Limb (tissue), 2 donors: ENCODE results near the gene ZNF30.
"Not testable (repeated sequence)": the region's sequence is repeated elsewhere in the genome, so short reads cannot be mapped to it uniquely, and the experiment has no call there.

Experiments
- DNase-seq, 2 donors: peaks; one replicate each; pipeline ENCODE4 v3.0.0-alpha.2; 2016; ENCODE audit errors: extremely low spot score in 2 of 2

The ZNF30 gene

GRCh38 chr19:34960103-34960805, 33.6 kb downstream of the ZNF30 start:
- DNase-seq, result no peak

DNA sequence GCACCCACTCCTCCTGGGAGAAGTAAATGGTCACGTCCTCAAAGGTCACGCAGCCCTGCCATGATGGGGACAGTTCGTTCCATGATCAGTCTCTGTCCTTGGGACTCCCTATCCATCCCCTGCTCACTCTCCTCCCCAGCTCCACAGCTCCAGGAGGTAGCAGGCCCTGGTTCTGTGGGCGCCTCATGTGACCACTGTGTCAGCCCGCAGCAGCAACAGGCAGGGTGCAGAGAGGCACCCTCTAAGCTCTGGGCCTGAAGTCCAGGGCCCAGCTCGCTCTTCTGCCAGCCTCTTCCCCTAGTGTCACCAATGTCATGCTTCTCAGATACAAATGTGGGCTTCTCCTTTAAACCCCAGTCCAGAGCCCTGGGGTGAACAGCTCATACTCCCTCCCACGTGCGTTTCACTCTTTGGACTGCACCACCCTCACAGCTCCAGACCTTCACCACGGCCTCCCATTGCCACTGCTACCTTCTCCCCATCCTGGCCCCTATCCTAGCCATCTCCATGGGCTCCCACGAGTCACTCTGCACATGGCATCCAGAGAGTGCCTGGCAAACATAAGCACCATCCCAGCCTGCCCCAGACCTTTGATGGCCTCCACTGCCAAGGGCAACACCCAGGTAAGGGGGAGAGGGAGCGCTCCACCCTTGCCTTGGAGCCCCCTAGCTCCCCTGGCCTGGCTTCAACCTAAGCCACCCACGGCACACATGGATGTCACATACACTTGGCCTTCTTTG, 34.4 kb downstream of the ZNF30 start:
- no peak for DNase-seq

- DNase-seq, result no peak
Observed at GRCh38 chr19:34961775-34962686, 35.3 kb downstream of the ZNF30 start.

GRCh38 chr19:34962687-34963572, 36.2 kb downstream of the ZNF30 start:
- peak in 1 of 2 donors; percentile 32 for DNase-seq

DNA sequence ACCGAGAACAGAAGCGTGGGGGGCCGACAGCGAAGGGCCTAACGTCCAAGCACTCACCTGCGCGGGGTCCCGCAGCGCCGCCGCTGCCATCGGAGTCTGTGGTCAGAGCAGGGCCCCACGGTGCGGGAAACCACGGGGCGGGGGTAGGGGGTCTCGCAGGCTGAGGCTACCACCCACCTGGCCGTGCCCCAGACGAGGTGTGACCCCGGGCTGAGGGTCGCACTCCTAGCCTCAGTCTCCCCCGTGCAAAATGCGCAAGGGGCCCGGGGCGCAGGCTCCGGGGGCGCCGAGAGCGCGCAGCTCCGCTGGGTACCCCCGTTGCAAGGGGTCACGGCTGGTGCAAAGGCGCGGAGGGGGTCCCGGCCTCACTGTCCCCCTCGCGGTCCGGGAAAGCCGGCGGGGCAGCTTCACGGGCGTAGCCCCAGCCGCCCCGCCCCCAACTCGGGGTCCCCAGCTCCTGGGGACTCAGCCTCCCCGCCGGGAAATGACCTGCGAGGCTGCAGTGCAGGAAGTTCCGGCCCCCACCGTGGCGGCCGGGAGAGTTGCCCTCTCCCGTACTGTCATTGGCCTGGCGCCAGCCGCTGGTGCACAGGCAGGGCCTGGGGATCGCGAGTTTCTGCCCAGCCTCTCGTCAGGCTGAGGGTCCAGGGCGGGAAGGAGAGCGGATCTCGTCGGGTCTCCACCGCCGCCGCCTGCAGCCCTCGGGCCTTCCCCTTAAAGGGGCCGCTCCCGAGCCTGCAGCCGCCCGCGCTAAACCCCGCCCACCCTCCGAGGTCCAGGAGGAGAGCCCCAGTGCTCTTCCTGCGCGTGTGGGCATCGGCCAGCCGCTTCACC, 37.1 kb downstream of the ZNF30 start, which contains the start of gene ZNF792:
TSS of gene ZNF792 (minus strand) at position 657 of the 834 bp plus-strand sequence. CDS start at position 90, 567 bp downstream.
- DNase-seq, result peak; percentile 58 to 76

GRCh38 chr19:34964598-34964997, 37.9 kb downstream of the ZNF30 start:
- DNase-seq, result no peak

DNA sequence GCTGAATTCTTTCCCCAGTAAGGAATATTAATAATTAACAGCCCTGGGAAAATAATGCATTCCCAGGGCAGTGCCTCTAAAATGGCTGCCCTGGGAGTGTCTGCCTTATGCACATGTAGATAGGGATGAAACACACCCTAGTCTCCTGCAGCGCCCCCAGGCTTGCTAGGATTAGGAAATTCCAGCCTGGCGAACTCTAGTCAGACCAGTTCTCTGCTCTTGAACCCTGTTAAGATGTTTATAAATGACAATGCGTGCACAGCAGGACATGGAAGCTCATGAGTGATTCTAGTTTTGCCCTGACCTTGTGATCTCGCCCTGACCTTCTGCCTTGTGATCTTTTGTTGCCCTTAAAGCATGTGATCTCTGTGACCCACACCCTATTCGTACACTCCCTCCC, 38.8 kb downstream of the ZNF30 start:
- DNase-seq, result not testable (repeated sequence)

DNA sequence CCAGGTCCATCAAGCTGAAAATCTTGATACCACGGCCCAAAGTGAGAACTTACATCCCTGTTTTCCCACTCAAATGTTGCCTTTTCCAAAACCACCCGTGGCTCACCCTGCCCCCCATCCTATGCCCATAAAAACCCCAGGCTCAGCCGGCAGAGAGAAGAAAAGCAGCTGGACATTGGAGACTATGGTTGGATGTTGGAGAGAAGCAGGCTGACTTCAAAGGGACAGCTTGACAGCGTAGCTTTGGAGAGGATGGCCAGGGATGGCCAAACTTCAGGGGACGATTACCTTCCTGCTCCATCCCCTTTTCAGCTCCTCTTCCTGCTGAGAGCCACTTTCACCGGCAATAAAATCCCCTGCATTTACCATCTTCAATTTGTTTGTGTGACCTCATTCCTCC, 40.8 kb downstream of the ZNF30 start:
- no peak for DNase-seq

- DNase-seq, result no peak
Observed at GRCh38 chr19:34969721-34970120, 43.0 kb downstream of the ZNF30 start.

GRCh38 chr19:34970185-34970780, 43.6 kb downstream of the ZNF30 start:
- DNase-seq, result not testable (repeated sequence)

DNA sequence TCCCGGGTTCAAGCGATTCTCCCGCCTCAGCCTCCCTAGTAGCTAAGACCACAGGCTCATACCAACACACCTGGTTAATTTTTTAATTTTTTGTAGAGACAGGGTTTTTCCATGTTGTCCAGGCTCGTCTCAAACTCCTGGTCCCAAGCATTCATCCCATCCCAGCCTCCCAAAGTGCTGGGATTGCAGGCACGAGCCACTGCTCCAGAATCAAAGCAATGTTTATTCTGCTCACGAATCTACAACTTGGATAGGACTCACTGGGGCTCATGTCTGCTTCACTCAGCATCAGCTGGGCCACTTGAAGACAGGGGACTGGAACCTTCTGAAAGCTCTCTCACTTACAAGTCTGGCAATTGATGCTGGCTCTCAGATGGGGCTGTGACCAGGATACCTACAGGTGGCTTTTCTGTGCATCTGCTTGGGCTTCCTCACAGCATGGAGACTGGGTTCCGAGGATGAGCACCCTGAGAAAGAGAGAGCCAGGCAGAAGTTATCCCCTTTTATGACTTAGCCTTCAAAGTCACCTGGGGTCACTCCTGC, 45.5 kb downstream of the ZNF30 start:
- no peak for DNase-seq

DNA sequence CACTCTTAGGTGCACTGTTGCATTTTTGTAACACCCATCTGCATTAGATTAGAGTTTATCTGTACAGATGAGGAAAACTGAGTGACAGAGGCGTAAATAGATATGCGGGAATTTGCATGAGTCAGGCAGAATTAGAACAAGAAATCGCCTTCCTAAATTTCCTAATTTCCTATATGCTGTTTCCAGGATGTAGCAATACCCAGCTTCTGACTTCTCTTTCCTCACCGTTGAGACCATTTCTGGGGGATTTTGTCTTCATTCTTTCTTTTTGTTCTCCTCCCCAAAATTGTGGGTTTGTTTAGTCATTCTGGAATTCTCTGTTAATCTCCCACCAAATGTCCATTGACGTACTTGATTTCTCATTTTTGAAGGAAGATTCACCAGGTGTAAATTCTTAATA, 47.9 kb downstream of the ZNF30 start:
- no peak for DNase-seq

- no peak for DNase-seq
Observed at GRCh38 chr19:34975056-34975455, 48.4 kb downstream of the ZNF30 start.

DNA sequence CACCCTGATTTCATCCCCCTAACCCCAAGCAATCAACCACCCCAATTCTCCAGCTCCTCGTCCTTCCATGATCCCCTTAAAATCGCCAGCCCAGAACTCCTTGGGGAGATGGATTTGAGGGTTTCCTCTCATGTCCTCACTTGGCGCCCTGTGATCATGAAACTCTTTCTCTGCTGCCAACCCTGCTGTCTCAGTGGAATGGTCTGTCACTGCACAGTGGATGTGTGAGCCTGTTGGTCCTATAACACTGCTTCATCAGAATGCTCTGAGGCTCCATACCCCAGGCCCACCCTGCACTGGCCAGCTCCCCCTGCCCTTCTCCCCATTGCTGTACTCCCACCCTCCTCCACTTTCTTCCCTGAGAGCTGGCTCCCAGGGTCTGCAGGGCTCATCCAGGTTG, 49.9 kb downstream of the ZNF30 start:
- DNase-seq, result no peak

DNA sequence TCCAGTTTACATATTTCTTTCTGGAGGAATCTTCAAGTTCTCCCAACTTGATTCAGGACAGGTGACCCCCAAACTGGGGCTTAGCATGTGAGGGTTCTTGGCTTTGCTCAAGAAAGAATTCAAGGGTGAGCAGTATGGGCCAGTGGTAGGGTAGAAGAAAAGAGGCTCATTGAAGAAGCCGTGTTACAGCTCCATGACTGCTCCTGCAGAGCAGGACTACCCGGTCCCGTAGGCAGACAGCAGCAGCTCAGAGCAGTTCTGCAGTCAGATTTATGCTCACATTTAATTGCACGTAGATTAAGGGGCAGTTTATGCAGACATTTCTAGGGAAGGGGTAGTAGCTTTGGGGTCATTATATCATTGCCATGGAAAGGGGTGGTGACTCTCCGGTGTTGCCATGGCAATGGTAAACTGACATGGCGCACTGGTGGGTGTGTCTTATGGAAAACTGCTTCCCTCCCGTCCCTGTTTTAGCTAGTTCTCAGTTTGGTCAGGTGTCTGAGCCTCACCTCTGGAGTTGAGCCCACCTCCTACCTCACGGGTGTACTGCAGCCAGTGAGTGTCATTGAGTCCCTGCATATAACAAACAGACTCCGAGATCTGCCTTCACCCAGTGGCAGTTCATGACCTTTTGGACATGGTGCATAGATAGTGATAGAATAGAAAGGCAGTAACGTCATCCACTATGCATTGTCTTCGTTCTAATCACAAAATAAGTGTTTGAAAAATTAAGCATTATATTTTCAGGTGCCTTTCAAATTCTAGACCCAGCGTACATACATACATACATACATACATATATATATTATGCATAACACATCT, 53.3 kb downstream of the ZNF30 start:
- DNase-seq, result no peak

GRCh38 chr19:34982275-34982674, 55.6 kb downstream of the ZNF30 start:
- DNase-seq, result no peak

DNA sequence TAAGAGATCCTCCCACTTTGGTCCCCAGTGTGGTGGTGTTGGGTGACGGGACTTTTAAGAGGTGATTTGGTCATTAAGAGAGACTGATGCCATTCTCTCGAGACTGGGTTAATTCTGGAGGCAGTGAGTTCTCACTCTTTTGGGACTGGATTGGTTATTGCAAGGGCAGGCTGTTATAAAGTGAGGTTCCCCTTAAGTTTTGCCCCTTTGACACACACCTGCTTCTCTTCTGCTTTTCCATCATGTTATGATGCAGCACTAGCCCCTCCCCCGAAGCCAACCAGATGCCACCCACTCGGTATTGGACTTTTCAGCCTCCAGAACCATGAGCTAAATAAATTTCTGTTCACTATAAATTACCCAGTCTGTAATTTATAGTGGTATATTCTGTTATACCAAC, 57.1 kb downstream of the ZNF30 start:
- no peak for DNase-seq

- DNase-seq, result no peak
Observed at GRCh38 chr19:34984287-34984686, 57.6 kb downstream of the ZNF30 start.
